Vagina (tissue), 2 donors: ENCODE results near the gene CFAP90.

ENCODE experiments used
- POLR2A ChIP-seq, 2 donors: fragments of 450-650 bp; IDR thresholded peaks; one replicate each; pipeline ENCODE4 v1.6.1; 2017; ENCODE audit warnings: antibody characterized with exemption in 2 of 2, mild to moderate bottlenecking in 2 of 2, moderate library complexity in 2 of 2
- POLR2AphosphoS5 ChIP-seq, 2 donors: sonication (generic); formaldehyde crosslinking; IDR thresholded peaks; one replicate each; pipeline ENCODE4 v1.9.0; 2017; ENCODE audit warnings: antibody characterized with exemption in 2 of 2, mild to moderate bottlenecking in 2 of 2, low read depth in 1 of 2; ENCODE audit not compliant: insufficient read depth in 1 of 2

GRCh38 chr5:7816535-7816901, 34.4 kb downstream of the CFAP90 start:
- TF ChIP-seq POLR2A (IDR thresholded peaks at IDR 0.05) (no peak), POLR2AphosphoS5 (IDR thresholded peaks at IDR 0.05; ENCODE audit: insufficient read depth in 1 of 2, low read depth in 1 of 2) (no peak)
